CD14-positive monocyte (primary cell): ENCODE measurements around the gene RHOG. TPM values are rescaled to one million over a fixed set of nuclear protein-coding genes. Genes with fewer than 3 reads are reported as not detected.

Experiments used
- DNase-seq, 3 donors: peaks; one replicate each; pipeline ENCODE4 v3.0.0-alpha.2; 2011 to 2022
- H2AFZ ChIP-seq: 2 replicates; pipeline ENCODE4 v1.6.0; 2012; ENCODE audit warnings: mild to moderate bottlenecking, low read depth, low read length, inconsistent platforms; ENCODE audit not compliant: insufficient read depth, poor library complexity, severe bottlenecking
- H3K27ac ChIP-seq, 2 donors: 1 replicate in 1 of 2; 2 replicates in 1 of 2; pipeline ENCODE4 v1.5.1; 2012 to 2013; ENCODE audit warnings: low read length in 2 of 2, control low read depth in 1 of 2, inconsistent platforms in 1 of 2, low read depth in 1 of 2, mild to moderate bottlenecking in 1 of 2
- H3K27me3 ChIP-seq, 2 donors: one replicate each; pipeline versions ENCODE4 v1.6.0 to v1.6.1; 2011 to 2013; ENCODE audit warnings: low read length in 2 of 2; ENCODE audit not compliant: control insufficient read depth in 2 of 2, insufficient read depth in 2 of 2
- H3K36me3 ChIP-seq, 2 donors: replicated peaks in 1 of 2; 1 replicate in 1 of 2; 2 replicates in 1 of 2; pipeline versions ENCODE4 v1.5.1 to v1.6.1; 2012 to 2013; ENCODE audit warnings: low read length in 2 of 2, control low read depth in 1 of 2, inconsistent platforms in 1 of 2, mild to moderate bottlenecking in 1 of 2; ENCODE audit not compliant: insufficient read depth in 2 of 2, control insufficient read depth in 1 of 2
- H3K4me1 ChIP-seq, 2 donors: 1 replicate in 1 of 2; 2 replicates in 1 of 2; pipeline versions ENCODE4 v1.5.1 to v1.6.1; 2012 to 2013; ENCODE audit warnings: low read length in 2 of 2, control low read depth in 1 of 2, inconsistent platforms in 1 of 2, mild to moderate bottlenecking in 1 of 2, moderate library complexity in 1 of 2; ENCODE audit not compliant: insufficient read depth in 2 of 2, control insufficient read depth in 1 of 2
- H3K4me2 ChIP-seq: replicated peaks from 2 replicates; pipeline ENCODE3; 2012; ENCODE audit warnings: low read length, moderate library complexity, mild to moderate bottlenecking; ENCODE audit not compliant: poor library complexity, severe bottlenecking; ENCODE audit errors: extremely low read depth
- H3K4me3 ChIP-seq, 3 experiments: fragments of 200-600 bp in 1 of 3; sonication (generic) in 1 of 3; replicated peaks in 1 of 3; 1 replicate in 2 of 3; 2 replicates in 1 of 3; pipeline ENCODE4 v1.5.1; 2011 to 2013; ENCODE audit warnings: low read length in 3 of 3, mild to moderate bottlenecking in 3 of 3, control low read depth in 2 of 3, low read depth in 2 of 3, inconsistent platforms in 1 of 3, moderate library complexity in 1 of 3
- H3K79me2 ChIP-seq: 2 replicates; pipeline ENCODE4 v1.6.0; 2012; ENCODE audit warnings: mild to moderate bottlenecking, control low read depth, inconsistent platforms, low read length, moderate library complexity; ENCODE audit not compliant: insufficient read depth
- H3K9ac ChIP-seq: 2 replicates; pipeline ENCODE4 v1.6.0; 2017; ENCODE audit warnings: low read length, mild to moderate bottlenecking; ENCODE audit not compliant: insufficient read depth, poor library complexity, severe bottlenecking
- H3K9me3 ChIP-seq, 2 donors: replicated peaks in 1 of 2; 1 replicate in 1 of 2; 2 replicates in 1 of 2; pipeline versions ENCODE4 v1.5.1 to v1.6.1; 2012 to 2013; ENCODE audit warnings: low read length in 2 of 2, control low read depth in 1 of 2; ENCODE audit not compliant: control insufficient read depth in 1 of 2, insufficient read depth in 1 of 2
- H4K20me1 ChIP-seq: 2 replicates; pipeline ENCODE4 v1.6.0; 2012; ENCODE audit warnings: mild to moderate bottlenecking, low read length, control low read depth, moderate library complexity; ENCODE audit not compliant: insufficient read depth
- H3K27ac Mint-ChIP-seq, 7 donors: one replicate each; pipeline ENCODE4 v1.8.0; 2020; ENCODE audit warnings: mild to moderate bottlenecking in 7 of 7, mixed read lengths in 7 of 7, moderate library complexity in 6 of 7, inconsistent platforms in 2 of 7
- H3K27me3 Mint-ChIP-seq, 3 donors: one replicate each; pipeline ENCODE4 v1.8.0; 2021 to 2022; ENCODE audit warnings: low read depth in 3 of 3, mild to moderate bottlenecking in 3 of 3, mixed read lengths in 3 of 3, moderate library complexity in 3 of 3, inconsistent platforms in 1 of 3
- H3K36me3 Mint-ChIP-seq, 2 donors: one replicate each; pipeline ENCODE4 v1.8.0; 2020; ENCODE audit warnings: mixed read lengths in 2 of 2, inconsistent platforms in 1 of 2, mild to moderate bottlenecking in 1 of 2
- H3K4me1 Mint-ChIP-seq: one replicate; pipeline ENCODE4 v1.8.0; 2020; ENCODE audit warnings: mild to moderate bottlenecking, mixed read lengths
- H3K4me3 Mint-ChIP-seq, 2 donors: one replicate each; pipeline ENCODE4 v1.8.0; 2020; ENCODE audit warnings: mild to moderate bottlenecking in 2 of 2, mixed read lengths in 2 of 2, moderate library complexity in 1 of 2
- H3K9me3 Mint-ChIP-seq, 7 donors: one replicate each; pipeline ENCODE4 v1.8.0; 2020 to 2022; ENCODE audit warnings: mixed read lengths in 7 of 7, mild to moderate bottlenecking in 6 of 7, moderate library complexity in 6 of 7, inconsistent platforms in 2 of 7
- CTCF ChIP-seq: fragments of 200-600 bp; IDR thresholded peaks from one replicate; pipeline ENCODE4 v1.8.0; 2022; ENCODE audit warnings: antibody characterized with exemption, mild to moderate bottlenecking
- WGBS: methylation state at CpG from one replicate; pipeline ENCODE4 v1.1.5; 2013; ENCODE audit warnings: missing lambda C conversion rate; ENCODE audit not compliant: insufficient coverage; 5-methylcytosine and 5-hydroxymethylcytosine counted together
- intact Hi-C, 2 donors: fragments of 100-400 bp; cut with micrococcal nuclease; formaldehyde crosslinking; loops; one replicate each; pipeline versions ENCODE4 v1.15.0 to v1.15.1; 2023
- polyA plus RNA-seq, 3 donors: library from polyadenylated mRNA; depleted of rRNA in 1 of 3; unstranded in 2 of 3; stranded (reverse) in 1 of 3; fragments of 300-500 nt in 2 of 3; fragments of >200 nt in 1 of 3; fragmentation: Illumina TruSeq in 2 of 3; gene quantifications; 1 replicate in 2 of 3; 2 replicates in 1 of 3; pipeline ENCODE4 v1.2.3, GENCODE V29; 2012 to 2021

RHOG gene
- polyA plus RNA-seq, 3 donors, result 315 to 505 (median 458) TPM

- H3K4me3 ChIP-seq, result no peak overlapping the region
- H3K36me3 Mint-ChIP-seq, result peaks cover 5 to 6% of the 10 kb centered on the region in 2 donors
- H3K27ac ChIP-seq, result no peak overlapping the region
- H3K27me3 Mint-ChIP-seq, result peaks cover 0 to 1% (median 0%) of the 10 kb centered on the region in 3 donors
- peaks cover 98% of the 10 kb centered on the region for H3K79me2 ChIP-seq
- TF ChIP-seq CTCF, result no peak
- no peak for DNase-seq
- H3K4me1 ChIP-seq, result peaks cover 32 to 51% of the 10 kb centered on the region in 2 donors
- H3K9me3 Mint-ChIP-seq, result peaks cover 0 to 2% (median 0%) of the 10 kb centered on the region in 7 donors
- H3K36me3 ChIP-seq, result no peaks in the 10 kb centered on the region
- H3K27ac Mint-ChIP-seq, result peak overlapping the region in 2 of 7 donors; percentile 16 to 26
- H3K9me3 ChIP-seq, result no peaks in the 10 kb centered on the region
- no peak overlapping the region for H3K4me3 Mint-ChIP-seq
- H3K27me3 ChIP-seq, result no peaks in the 10 kb centered on the region
- H3K4me2 ChIP-seq, result no peak overlapping the region
- H3K9ac ChIP-seq, result no peak overlapping the region
- peaks cover 63% of the 10 kb centered on the region for H3K4me1 Mint-ChIP-seq
- peaks cover 41% of the 10 kb centered on the region for H4K20me1 ChIP-seq
- intact Hi-C loops, result no loop called here
- no peak overlapping the region for H2AFZ ChIP-seq
These were observed 48.1 kb upstream of the RHOG start for GRCh38 chr11:3888876-3889275.

DNA sequence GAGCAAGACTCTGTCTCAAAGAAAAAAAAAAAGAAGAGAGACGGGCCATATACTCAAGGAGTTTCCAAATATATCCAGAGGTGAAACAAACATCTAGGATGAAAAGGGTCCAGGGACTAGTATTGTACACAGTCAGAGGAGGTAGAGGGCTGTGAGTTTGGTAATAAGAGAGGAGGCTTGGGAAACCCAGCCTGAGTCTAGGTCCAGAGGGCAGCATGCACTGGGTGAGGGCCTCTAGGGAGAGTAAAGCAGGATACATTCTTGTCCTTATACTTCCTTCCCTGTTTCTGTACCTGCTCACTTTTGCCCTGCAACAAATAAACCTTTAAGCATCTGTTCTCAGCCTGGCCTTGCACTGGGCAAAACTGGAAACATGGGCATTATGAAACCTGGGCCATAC is 46.2 kb upstream of the RHOG start:
- DNase-seq, result no peak
- H3K27me3 ChIP-seq, result no peaks in the 10 kb centered on the region
- 67% methylated on average over 1 of the region's 1 CpG for WGBS
- peaks cover 52% of the 10 kb centered on the region for H4K20me1 ChIP-seq
- peak overlapping the region in 1 of 2 donors; percentile 44 for H3K27ac ChIP-seq
- no peak for TF ChIP-seq CTCF
- no peak overlapping the region for H2AFZ ChIP-seq
- no peak overlapping the region for H3K4me3 ChIP-seq
- no peak overlapping the region for H3K4me2 ChIP-seq
- intact Hi-C loops, result no loop called here
- no peak overlapping the region for H3K9ac ChIP-seq
- H3K36me3 Mint-ChIP-seq, result no peaks in the 10 kb centered on the region
- H3K36me3 ChIP-seq, result no peaks in the 10 kb centered on the region
- H3K79me2 ChIP-seq, result peaks cover 100% of the 10 kb centered on the region
- H3K9me3 ChIP-seq, result no peaks in the 10 kb centered on the region
- no peak overlapping the region for H3K4me3 Mint-ChIP-seq
- H3K27ac Mint-ChIP-seq, result peak overlapping the region in 5 of 7 donors; percentile 33 to 65 (median 55)
- H3K27me3 Mint-ChIP-seq, result peaks cover 0 to 1% (median 0%) of the 10 kb centered on the region in 3 donors
- H3K4me1 Mint-ChIP-seq, result peaks cover 54% of the 10 kb centered on the region
- peaks cover 19 to 50% of the 10 kb centered on the region in 2 donors for H3K4me1 ChIP-seq
- no peaks in the 10 kb centered on the region for H3K9me3 Mint-ChIP-seq
